Neural progenitor cell (in vitro differentiated cells): ENCODE data around the gene NCOR1. TPM values are rescaled to one million over a fixed set of nuclear protein-coding genes. Genes with fewer than 3 reads are reported as not detected.

Source experiments
- DNase-seq: peaks from one replicate; pipeline ENCODE4 v3.0.0-alpha.2; 2016; ENCODE audit warnings: low spot score
- H2AFZ ChIP-seq: fragments of 200-600 bp; sonication (generic); replicated peaks from 2 replicates; pipeline ENCODE4 v1.6.1; 2016; ENCODE audit warnings: antibody characterized with exemption
- H3F3A ChIP-seq: fragments of 200-600 bp; sonication (generic); 2 replicates; pipeline ENCODE4 v1.6.1; 2016; ENCODE audit warnings: antibody characterized with exemption, low read depth
- H3K27ac ChIP-seq: fragments of 200-600 bp; sonication (generic); 2 replicates; pipeline ENCODE4 v1.5.1; 2016; ENCODE audit warnings: mild to moderate bottlenecking
- H3K27me3 ChIP-seq: fragments of 200-600 bp; sonication (generic); 2 replicates; pipeline ENCODE4 v1.6.1; 2016; ENCODE audit warnings: mild to moderate bottlenecking, moderate library complexity
- H3K36me3 ChIP-seq: fragments of 200-600 bp; sonication (generic); 2 replicates; pipeline ENCODE4 v1.5.1; 2016
- H3K4me1 ChIP-seq: fragments of 200-600 bp; sonication (generic); 2 replicates; pipeline ENCODE4 v1.6.1; 2016; ENCODE audit warnings: mixed run types
- H3K4me2 ChIP-seq: fragments of 200-600 bp; sonication (generic); 2 replicates; pipeline ENCODE4 v1.6.1; 2016
- H3K4me3 ChIP-seq: fragments of 200-600 bp; sonication (generic); 2 replicates; pipeline ENCODE4 v1.5.1; 2016
- H3K79me2 ChIP-seq: fragments of 200-600 bp; sonication (generic); 2 replicates; pipeline ENCODE4 v1.6.1; 2016; ENCODE audit warnings: low read depth
- H3K9ac ChIP-seq: fragments of 200-600 bp; sonication (generic); 2 replicates; pipeline ENCODE4 v1.6.1; 2016
- H3K9me3 ChIP-seq: fragments of 200-600 bp; sonication (generic); 2 replicates; pipeline ENCODE4 v1.5.1; 2016; ENCODE audit warnings: low read depth
- H4K20me1 ChIP-seq: fragments of 200-600 bp; sonication (generic); 2 replicates; pipeline ENCODE4 v1.6.1; 2016; ENCODE audit warnings: low read depth
- H3K27ac Mint-ChIP-seq: 3 replicates; pipeline ENCODE4 v1.8.0; 2021; ENCODE audit warnings: mixed read lengths
- H3K27me3 Mint-ChIP-seq: 2 replicates; pipeline ENCODE4 v1.8.0; 2022; ENCODE audit warnings: low read depth, mild to moderate bottlenecking, inconsistent platforms, moderate library complexity, mixed read lengths; ENCODE audit not compliant: insufficient read depth
- H3K36me3 Mint-ChIP-seq: 3 replicates; pipeline ENCODE4 v1.8.0; 2021; ENCODE audit warnings: mixed read lengths
- H3K4me1 Mint-ChIP-seq: 3 replicates; pipeline ENCODE4 v1.8.0; 2021; ENCODE audit warnings: mixed read lengths
- H3K4me3 Mint-ChIP-seq: 3 replicates; pipeline ENCODE4 v1.8.0; 2021; ENCODE audit warnings: mild to moderate bottlenecking, moderate library complexity, mixed read lengths
- H3K9me3 Mint-ChIP-seq: 3 replicates; pipeline ENCODE4 v1.8.0; 2020; ENCODE audit warnings: mixed read lengths
- CTCF ChIP-seq: fragments of 200-600 bp; sonication (generic); IDR thresholded peaks from 2 replicates; pipeline ENCODE4 v1.5.1; 2017; ENCODE audit warnings: antibody characterized with exemption, mild to moderate bottlenecking
- EZH2 ChIP-seq: fragments of 200-600 bp; sonication (generic); IDR thresholded peaks from 2 replicates; pipeline ENCODE4 v1.6.1; 2017; ENCODE audit warnings: antibody characterized with exemption, mild to moderate bottlenecking, moderate library complexity
- EZH2phosphoT487 ChIP-seq: fragments of 200-600 bp; sonication (generic); IDR thresholded peaks from 2 replicates; pipeline ENCODE4 v1.6.1; 2017; ENCODE audit warnings: antibody characterized with exemption
- total RNA-seq: library from RNA; depleted of rRNA; stranded (reverse); fragments of >200 nt; gene quantifications from 2 replicates; pipeline ENCODE4 v1.2.3, GENCODE V29; 2015; ENCODE audit warnings: low replicate concordance

Gene NCOR1
- total RNA-seq, 1 donor from 2014 or later: 86.8 TPM

- Histone ChIP-seq H3K27me3 (no peaks in the 10 kb centered on the region), H3K9ac (no peak overlapping the region), H3K27ac (no peak overlapping the region), H3K4me2 (no peak overlapping the region), H3K9me3 (no peaks in the 10 kb centered on the region), H3K36me3 (peaks cover 26% of the 10 kb centered on the region), H3K4me3 (no peak overlapping the region), H3K79me2 (peaks cover 8% of the 10 kb centered on the region), H3K4me1 (no peaks in the 10 kb centered on the region), H4K20me1 (no peaks in the 10 kb centered on the region), H3F3A (no peaks in the 10 kb centered on the region), H2AFZ (no peak overlapping the region)
- H3K36me3 Mint-ChIP-seq: peaks cover 62% of the 10 kb centered on the region
- no peak overlapping the region for H3K27ac Mint-ChIP-seq
- DNase-seq: no peak
- H3K4me3 Mint-ChIP-seq: no peak overlapping the region
- no peaks in the 10 kb centered on the region for H3K4me1 Mint-ChIP-seq
- no peak for TF ChIP-seq EZH2
- TF ChIP-seq CTCF: no peak
- no peak for TF ChIP-seq EZH2phosphoT487
- H3K9me3 Mint-ChIP-seq: peaks cover 9% of the 10 kb centered on the region
- H3K27me3 Mint-ChIP-seq: no peaks in the 10 kb centered on the region
Measured at GRCh38 chr17:16083223-16083622, 132.1 kb downstream of the NCOR1 start.

- H3K36me3 ChIP-seq: peaks cover 26% of the 10 kb centered on the region
- H2AFZ ChIP-seq: no peak overlapping the region
- Mint-ChIP-seq H3K9me3 (peaks cover 9% of the 10 kb centered on the region), H3K27me3 (no peaks in the 10 kb centered on the region), H3K4me3 (no peak overlapping the region), H3K4me1 (no peaks in the 10 kb centered on the region), H3K27ac (no peak overlapping the region), H3K36me3 (peaks cover 67% of the 10 kb centered on the region)
- no peak for DNase-seq
- peaks cover 8% of the 10 kb centered on the region for H3K79me2 ChIP-seq
- H3K4me2 ChIP-seq: no peak overlapping the region
- no peaks in the 10 kb centered on the region for H3F3A ChIP-seq
- H3K9me3 ChIP-seq: no peaks in the 10 kb centered on the region
- no peaks in the 10 kb centered on the region for H3K27me3 ChIP-seq
- H3K4me1 ChIP-seq: no peaks in the 10 kb centered on the region
- no peaks in the 10 kb centered on the region for H4K20me1 ChIP-seq
- no peak overlapping the region for H3K9ac ChIP-seq
- no peak overlapping the region for H3K27ac ChIP-seq
- H3K4me3 ChIP-seq: no peak overlapping the region
- TF ChIP-seq EZH2phosphoT487 (no peak), EZH2 (no peak), CTCF (no peak)
Measured at GRCh38 chr17:16081507-16082087, 133.7 kb downstream of the NCOR1 start.

- Histone ChIP-seq H3K9me3 (no peaks in the 10 kb centered on the region), H3K4me2 (no peak overlapping the region), H3K79me2 (peaks cover 8% of the 10 kb centered on the region), H3K4me3 (no peak overlapping the region), H3K27ac (no peak overlapping the region), H3K4me1 (no peaks in the 10 kb centered on the region), H4K20me1 (no peaks in the 10 kb centered on the region), H2AFZ (no peak overlapping the region), H3F3A (no peaks in the 10 kb centered on the region), H3K36me3 (peaks cover 26% of the 10 kb centered on the region), H3K9ac (no peak overlapping the region), H3K27me3 (no peaks in the 10 kb centered on the region)
- no peak for DNase-seq
- Mint-ChIP-seq H3K36me3 (peaks cover 64% of the 10 kb centered on the region), H3K27me3 (no peaks in the 10 kb centered on the region), H3K4me1 (no peaks in the 10 kb centered on the region), H3K27ac (no peak overlapping the region), H3K4me3 (no peak overlapping the region), H3K9me3 (peaks cover 9% of the 10 kb centered on the region)
- TF ChIP-seq EZH2: no peak
- TF ChIP-seq EZH2phosphoT487: no peak
- no peak for TF ChIP-seq CTCF
Measured at GRCh38 chr17:16080366-16080765, 135.0 kb downstream of the NCOR1 start.
